GM19395 (cell line): ENCODE results near the gene CLEC16A.
"Not testable (repeated sequence)": the region's sequence is repeated elsewhere in the genome, so short reads cannot be mapped to it uniquely, and the experiment has no call there.

ENCODE experiments used
- ATAC-seq: cut with Tn5 transposase; IDR thresholded peaks from one replicate; pipeline ENCODE4 v1.9.1; 2021; ENCODE audit warnings: mild to moderate bottlenecking, moderate library complexity; ENCODE audit not compliant: unreplicated experiment

CLEC16A gene

DNA sequence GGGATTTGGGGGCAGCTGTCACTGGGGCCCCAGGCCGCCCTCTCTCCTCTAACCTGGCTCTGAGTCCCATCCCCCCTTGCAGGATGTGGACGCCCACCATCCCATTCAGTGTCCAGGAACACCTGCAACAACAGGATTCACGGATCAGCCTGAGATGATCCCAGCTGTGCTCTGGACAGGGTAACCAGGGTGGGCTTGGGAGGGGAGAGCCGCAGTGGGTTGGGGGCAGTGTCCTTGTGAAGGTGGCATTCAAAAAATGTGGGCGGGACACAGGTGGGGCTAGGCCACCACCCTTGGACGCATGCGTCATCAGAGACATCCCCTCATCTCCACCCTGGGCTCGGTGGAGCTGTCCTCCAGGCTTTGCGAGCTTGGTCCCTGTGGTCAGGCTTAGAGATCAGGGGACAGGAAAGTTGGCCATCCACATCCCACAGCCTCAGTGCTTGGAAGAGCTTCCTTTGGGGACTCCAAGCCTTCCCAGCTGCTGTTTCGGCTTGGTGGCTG lies 21.2 kb upstream of the CLEC16A start:
- no peak for ATAC-seq

DNA sequence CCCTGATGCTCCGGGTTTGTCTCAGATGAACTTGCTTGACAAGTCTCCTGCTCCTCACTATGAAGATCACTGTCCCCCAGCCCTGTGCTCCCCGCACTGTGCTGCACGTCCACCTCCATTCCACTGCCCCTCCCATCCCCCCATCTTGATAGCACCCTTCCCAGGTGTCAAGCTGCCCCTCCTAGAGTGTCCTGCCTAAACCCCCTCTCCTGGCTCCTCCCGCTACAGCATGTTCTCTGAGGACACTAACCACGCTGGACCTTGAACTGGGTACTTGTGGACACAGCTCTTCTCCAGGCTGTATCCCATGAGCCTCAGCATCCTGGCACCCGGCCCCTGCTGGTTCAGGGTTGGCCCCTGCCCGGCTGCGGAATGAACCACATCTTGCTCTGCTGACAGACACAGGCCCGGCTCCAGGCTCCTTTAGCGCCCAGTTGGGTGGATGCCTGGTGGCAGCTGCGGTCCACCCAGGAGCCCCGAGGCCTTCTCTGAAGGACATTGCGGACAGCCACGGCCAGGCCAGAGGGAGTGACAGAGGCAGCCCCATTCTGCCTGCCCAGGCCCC lies 20.6 kb upstream of the CLEC16A start:
- no peak for ATAC-seq

DNA sequence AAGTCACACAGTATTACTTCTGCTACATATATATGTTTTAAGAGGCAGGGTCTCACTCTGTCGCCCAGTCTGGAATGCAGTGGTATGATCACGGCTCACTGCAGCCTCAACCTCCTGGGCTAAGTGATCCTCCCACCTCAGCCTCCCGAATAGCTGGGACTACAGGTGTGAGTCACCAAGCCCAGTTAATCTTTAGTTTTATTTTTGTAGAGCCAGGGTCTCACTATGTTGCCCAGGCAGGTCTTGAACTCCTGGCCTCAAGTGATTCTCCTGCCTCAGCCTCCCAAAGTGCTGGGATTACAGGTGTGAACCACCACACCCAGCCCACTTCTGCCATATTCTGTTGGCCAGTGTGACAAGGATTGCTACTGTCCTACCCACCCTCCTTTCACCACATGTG lies 19.1 kb upstream of the CLEC16A start:
- ATAC-seq: not testable (repeated sequence)

DNA sequence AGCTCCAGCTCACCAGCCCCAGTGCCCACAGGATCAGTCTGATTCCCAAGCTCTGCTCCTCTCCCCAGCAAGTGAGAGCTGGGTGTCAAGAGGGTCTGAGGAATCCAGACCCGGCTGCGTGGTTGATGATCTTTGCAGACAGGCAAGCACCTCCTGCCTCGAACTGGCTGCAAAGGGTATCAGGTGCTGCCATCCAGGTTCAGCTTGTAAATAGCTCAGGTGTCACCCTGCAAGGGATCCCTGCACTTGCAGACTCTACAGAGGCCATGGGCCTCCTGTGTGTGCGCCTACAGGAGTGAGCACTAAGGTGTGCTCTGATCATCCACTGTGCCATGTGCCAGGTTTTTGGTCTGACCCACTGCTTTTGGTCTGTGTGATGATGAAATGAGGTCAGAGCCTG lies 18.3 kb upstream of the CLEC16A start:
- no peak for ATAC-seq

DNA sequence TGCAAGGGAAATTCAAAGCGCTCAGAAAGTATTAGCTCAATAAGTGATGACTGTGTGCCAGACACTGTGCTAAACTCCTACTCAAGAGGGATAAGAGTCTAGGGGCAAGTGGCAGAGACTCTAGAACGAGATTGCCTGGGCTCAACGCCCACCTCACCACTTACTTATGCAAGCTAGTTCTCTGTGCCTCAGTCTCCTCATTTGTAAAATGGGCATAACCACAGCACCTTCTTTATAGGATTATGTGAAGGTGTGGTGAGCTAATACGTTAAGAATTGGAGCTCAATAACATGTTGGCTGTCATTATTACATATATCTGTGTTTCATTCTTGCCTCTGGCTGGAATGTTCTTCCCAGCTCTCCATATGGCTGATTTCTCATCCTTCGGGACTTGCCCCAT lies 17.5 kb upstream of the CLEC16A start:
- ATAC-seq: no peak

DNA sequence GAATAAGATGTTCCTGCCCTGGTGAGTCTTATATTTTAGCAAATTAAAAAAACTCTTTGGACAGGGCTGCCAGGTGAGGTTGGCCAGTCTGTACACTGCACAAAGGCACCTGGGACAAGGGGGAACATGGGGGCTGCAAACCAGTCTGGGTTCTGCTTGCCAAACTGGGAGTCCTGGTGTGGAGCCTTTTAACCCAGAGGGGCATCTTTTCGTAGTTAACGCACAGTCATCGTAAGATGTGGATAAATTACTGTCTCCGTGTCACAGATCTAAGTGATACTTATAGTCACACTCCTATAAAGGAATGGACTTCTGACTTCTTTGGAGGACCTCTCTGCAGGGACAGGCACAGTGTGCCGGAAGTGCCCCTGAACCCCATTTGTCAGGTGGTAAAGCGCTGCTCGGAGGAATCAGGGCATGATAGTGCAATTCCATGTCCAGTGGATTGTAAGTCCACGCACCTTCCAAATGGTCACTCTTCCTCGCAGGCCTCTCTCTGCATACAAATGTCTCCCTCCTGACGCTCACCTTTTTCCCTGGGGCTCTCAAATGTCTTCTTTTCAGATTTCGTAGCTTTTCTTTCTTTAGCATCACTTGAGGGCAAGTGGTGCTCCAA lies 16.8 kb upstream of the CLEC16A start:
- ATAC-seq: no peak

DNA sequence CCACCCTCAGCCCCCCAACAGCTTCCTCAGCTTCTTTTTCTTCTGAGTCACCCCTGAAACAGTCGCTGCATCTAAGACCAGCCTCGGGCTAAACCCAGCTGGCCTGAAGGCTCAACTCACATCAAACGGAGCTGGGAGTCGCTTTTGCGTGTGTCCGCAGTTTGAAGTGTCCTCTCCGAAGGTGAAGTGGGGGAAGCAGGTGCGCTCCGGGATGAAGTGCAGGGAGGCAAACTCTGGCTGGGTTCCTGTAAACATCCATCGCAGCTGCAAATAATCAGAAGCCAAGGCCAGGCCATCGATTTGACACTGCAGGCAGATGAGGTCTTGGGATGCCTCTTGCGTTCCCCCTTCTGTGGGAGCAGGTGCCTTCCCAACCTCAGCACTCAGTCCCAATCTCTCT lies 15.3 kb upstream of the CLEC16A start:
- not testable (repeated sequence) for ATAC-seq

DNA sequence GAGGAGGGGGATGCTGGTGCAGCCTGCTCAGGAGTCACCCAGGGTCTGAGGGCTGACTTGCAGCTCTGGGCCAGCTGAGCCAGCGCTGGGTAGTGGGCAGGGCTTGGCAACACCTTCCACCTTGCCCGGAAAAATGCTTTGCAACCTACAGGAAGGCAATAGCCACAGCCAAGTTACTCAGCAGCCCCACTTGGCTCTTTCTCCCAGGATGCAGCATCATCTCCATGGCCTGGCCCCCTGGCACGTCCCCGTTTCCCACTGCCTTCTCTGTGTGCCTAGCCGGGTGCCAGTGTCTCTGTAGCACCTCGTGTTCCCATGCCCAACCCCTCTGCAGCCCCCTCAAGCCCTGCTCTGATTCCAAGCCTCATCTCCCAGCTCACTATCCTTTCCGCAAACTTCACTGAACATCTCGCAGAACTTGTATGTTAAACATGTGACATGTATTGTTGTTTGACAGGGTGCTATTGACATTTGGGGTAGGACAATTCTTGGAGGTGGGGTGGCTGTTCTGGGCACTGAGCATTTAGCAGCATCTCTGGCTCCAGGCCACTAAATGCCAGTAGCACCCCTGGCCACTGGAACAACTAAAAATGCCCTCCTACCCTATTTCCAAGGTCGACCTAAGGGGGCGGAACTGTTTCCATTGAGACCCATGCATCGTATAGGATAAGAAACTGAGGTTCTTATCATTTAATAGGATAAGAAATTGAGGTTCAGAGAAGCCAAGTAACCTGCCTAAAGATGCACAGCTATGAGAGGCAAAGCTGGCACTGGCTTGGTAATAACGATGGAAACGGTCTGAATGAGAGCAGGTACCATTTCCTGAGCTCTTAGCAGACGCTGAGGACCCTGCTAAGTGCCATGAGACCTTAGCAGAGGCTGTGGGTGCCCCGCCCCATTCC lies 14.3 kb upstream of the CLEC16A start:
- ATAC-seq: no peak

DNA sequence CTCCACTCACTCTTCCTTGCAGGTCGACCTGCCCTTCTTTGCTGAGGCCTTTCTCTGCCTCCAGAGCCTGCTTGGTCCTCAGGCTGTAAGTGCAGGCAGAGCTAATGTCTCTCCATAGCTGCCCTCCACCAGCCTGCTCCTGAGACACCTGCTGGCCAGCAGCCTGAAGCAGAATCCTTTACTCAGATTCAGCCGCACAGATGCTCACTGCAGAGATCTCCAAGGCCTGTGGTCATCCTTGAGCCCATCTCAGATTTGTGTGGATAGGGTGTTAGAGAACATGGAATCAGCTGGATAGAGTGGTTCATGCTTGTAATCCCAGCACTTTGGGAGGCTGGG lies 13.6 kb upstream of the CLEC16A start:
- no peak for ATAC-seq

DNA sequence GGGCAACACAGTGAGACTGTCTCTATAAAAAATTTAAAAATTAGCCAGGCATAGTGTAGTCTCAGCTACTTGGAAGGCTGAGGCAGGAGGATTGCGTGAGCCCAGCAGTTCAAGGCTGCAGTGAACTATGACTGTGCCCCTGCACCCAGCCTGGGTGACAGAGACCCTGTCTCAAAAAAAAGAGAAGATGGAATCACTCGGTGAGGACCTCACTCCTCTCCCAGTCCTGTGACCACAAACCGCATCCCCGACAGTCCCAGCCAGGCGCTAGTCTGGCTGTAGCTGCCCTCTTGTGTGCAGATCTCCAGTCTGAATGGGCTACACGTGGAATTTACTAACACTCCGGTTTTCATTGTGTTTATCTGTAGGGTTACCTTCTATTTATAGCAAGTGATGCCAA lies 13.2 kb upstream of the CLEC16A start:
- ATAC-seq: no peak

DNA sequence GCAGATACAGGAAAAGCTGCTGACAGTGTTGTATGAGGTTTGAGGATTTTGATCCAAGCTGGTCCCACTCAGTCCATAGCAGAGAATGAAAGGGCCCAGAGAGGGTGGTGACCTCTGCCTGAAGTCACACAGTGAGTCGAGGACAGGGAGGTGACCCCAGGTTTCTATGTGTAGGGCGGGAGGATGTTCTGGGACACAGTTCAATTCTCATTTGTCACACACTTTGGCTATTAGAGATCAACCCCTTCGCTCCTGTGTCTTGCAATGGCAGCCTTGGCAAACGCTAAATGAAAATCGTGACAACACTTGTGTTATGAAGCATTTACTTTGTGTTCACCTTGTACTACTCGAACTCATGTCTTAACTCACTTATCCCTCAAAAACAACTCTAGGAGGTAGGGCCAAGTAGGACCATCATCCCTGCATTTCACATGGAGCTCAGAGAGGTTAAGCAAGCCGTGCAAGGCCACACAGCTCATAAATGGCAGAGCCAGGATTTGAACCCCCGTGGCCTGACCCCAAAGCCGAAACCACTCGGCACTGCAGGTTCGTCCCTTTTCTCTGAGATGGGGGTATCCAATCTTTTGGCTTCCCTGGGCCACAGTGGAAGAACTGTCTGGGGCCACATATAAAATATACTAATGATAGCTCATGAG lies 12.3 kb upstream of the CLEC16A start:
- no peak for ATAC-seq

DNA sequence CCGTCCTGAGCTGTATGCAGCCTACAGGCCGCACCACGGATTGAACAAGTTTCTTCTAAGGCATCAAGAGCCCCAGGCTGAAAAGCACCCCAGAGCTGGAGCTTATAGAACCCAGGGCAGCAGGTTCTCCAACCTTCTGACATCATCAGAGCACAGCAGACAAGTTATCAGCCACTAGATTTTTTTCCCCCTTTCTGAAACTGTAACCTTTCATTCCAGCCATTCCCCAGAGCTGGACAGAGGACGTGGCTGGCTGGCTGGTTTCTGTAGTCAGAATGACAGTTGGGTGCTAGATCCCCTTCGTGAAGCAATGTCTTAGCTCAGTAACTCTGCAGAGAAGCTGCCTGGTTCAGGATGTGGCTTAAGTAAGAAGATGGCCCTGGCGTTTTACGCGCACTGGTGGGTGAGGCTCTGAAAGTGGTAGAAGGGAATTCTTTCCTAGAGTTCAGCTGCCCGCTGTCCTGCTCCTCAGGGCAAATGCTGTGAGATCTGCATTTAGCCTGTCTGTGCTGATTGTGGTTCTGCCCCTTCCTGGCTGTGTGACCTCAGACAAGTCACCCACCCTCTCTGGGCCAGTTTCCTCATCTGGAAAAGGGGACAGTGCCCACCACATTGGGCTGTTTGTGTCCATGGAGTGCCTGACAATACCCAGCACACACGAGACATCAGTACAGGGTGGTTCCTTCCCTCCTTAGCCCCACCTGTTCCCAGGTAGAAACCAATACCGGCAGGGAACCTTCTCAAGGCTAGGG lies 11.2 kb upstream of the CLEC16A start:
- no peak for ATAC-seq

DNA sequence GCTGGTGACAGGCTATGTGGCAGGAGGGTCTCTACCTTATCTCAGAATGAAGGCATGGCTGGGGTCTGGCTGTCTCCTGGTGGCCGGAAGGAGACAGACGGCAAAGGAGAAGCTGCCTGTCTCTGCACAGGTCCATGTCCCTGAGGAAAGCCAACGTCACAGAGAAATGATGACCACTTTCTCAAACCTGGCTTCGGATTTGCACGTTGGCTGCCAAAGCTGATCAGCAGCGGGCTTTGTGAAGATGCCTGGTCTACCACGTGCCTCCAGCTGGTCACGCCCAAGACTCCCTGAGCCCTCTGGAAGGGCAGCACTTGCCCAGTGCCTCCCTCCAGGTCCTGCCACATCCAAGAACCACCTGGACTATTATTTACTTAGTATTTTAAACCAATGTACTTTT lies 10.5 kb upstream of the CLEC16A start:
- ATAC-seq: no peak

DNA sequence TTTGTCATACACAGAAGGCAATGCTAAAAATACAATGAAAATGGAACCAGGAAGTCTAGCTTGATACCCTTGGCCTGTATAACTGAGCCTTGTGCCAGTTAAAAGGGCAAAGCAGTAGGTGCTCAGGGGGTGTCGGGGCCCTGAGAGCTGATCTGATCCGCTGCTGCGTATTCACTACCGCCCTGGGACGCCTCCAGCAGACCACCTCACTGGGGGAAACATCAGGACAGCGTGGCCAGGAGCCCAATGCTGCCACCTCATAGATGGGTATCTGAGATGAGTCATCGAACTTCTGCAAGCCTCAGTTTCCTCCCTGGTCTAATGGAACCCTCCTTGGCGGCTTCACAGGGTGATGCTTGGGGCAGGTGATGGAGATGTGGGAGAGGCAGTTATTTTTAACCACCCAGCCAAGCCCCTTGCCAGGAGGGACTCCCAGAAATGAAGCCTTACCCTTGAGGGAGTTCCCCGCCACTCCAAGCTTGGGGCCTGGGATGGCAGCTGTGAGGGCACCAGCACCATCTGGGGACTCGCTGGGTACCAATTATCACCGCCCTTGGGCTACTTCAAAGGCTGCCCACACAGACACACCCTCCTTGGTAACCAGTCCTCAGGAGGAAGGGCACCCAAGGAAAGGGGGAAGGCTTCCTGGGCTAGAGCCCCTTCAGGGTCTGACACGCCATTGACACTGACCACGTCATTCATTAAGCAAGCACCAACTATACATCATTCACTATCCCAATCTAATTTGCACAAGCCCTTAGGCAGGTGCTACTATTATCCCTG lies 9.8 kb upstream of the CLEC16A start:
- ATAC-seq: no peak

DNA sequence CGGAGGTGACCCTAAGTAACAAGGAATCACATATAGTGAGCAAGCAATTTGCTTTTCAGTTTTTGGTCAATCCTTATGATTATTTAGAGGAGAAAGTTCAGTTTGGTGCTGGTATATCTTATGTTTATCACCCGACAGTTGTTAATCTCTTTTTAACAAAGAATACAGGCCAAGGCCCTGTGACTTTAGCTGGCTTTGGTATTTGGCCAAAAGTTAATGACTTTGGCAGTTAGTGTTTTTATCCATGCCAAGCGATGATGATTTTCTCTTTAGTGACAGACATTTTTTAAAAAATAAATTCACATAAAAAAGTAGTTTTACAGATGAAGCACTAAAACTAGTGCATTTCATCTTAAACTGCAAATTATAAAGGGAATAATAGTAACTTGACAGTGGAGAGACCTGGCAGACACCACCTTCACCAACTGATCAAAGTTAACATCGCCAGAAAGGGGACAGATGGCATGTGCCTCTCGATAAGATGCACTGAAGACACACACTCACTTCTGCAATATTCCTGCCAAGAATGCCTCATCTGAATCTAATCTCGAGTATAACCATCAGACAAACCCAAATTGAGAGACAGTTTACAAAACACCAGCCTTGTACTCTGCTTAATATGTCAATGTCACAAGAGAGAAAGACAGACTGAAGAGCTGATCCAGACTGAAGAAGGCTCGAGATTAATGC lies 9.0 kb upstream of the CLEC16A start:
- no peak for ATAC-seq

DNA sequence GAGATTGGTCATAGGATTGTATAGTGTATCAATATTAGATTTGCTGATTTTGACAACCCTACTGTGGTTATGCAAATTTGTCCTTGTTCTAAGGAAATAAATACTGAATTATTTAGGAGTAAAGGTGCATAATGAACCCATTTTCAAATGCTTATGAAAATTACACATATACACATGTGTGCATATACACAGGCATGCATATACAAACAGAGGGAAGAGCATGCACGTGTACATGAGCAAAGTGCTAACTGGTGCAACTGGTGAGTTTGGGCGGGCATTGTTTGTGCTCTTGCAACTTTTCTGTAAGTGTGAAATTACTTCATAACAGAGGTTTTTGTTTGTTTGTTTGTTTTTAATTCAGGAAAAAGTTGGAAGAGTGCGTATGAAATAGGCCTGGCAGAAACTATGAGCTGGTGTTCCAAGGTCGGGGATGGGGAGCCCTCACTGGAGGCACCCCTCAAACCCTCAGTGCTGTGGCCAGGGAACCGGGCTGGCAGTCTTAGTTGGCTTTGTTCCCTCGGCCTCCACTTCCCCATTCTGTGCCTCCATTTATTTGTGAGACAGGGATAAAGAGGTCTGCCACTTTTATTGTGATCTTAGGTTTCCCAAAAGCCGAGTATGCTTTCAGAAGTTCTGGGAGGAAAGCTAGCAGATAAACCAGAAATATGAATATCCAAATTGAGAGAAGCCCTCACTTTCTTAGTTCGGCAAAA lies 7.9 kb upstream of the CLEC16A start:
- ATAC-seq: no peak

DNA sequence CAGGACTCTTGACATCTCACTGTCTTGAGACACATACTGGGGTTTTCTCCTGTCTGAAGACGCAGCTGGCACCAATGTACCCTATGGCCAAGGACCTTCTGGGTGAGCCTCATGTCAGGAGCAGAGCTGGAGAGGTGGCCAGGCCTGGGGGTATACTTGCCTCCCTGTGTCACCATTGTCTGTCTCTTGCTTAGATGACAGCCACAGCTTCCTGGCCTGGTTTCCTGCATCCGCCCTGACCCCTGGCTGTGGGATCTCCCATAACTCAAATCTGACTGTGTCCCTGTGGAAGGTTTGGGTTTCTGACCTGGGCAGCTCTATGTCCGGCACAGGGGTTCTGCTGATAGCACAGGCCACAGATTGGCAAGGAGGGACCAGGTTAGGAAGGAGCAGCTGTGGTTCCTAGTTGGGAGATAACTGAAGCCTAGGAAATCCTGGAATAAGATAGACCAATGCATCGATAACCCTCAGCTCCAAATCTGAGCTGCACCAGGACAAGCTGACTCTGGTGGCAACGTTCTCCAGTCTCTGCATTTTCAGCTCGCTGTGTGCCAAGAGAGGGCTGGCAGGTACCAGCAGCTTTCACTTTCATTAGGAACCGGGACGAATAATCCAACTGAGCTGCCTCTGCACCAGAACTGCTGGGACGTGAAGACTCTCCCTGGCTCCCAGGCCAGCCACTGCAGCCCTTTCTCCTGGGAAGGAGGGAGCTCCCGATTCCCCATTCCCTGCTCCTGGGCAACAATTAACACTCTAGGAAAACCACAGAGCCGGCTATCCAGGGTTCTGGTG lies 7.1 kb upstream of the CLEC16A start:
- no peak for ATAC-seq

DNA sequence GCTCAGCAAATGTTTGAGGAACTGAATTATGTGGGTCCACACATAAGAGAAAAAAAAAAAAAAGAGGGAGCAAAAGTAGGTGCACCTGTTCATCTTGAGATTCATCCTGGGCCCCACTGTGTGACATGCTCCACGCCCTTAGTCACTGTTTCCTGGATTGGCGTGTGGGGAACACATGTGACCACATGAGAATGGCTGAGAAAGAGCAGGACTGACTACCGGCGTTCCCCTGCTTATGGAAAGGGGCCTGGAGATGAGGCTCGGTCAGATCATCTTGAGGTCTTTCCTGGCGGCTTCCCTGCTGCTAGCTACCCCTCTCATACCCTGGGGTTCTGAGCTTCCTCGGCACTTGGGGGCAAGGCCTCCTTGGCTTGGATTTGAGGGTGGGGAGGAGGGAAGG lies 6.0 kb upstream of the CLEC16A start:
- no peak for ATAC-seq
